Gastroesophageal sphincter (tissue), 3 donors: ENCODE measurements around the gene SCFD2.

Source experiments
- CTCF ChIP-seq, 4 experiments: fragments of 200-600 bp in 2 of 4; fragments of 450-650 bp in 2 of 4; sonication (generic) in 1 of 4; IDR thresholded peaks; one replicate each; pipeline ENCODE4 v1.5.1; 2017 to 2019; ENCODE audit warnings: antibody characterized with exemption in 4 of 4, mild to moderate bottlenecking in 2 of 4, moderate library complexity in 2 of 4
- POLR2AphosphoS5 ChIP-seq: sonication (generic); formaldehyde crosslinking; IDR thresholded peaks from one replicate; pipeline ENCODE4 v1.6.1; 2017; ENCODE audit warnings: antibody characterized with exemption

GRCh38 chr4:53189011-53189410 lies 176.8 kb downstream of the SCFD2 start:
- TF ChIP-seq CTCF (IDR thresholded peaks at IDR 0.05): no peak
- no peak for TF ChIP-seq POLR2AphosphoS5
